Measurements from ENCODE around the gene JOSD1. TPM values are rescaled to one million over a fixed set of nuclear protein-coding genes. Genes with fewer than 3 reads are reported as not detected.

JOSD1 gene
- total and polyA plus RNA-seq, 9 of the 15 experiments (the other 6 are each of a cell fraction or from before 2014, with no cell fraction given), result 8.9 to 39.1 (median 30.4) TPM

- peak; percentile 82 for TF ChIP-seq HMGN3 (IDR thresholded peaks at IDR 0.05; ENCODE audit: borderline replicate concordance, extremely low read depth, insufficient read length, low read depth, low read length)
- TF ChIP-seq SRSF3 (IDR thresholded peaks at IDR 0.05; ENCODE audit: insufficient read depth, low read length), result no peak
- TF ChIP-seq CBFA2T2 (conservative IDR thresholded peaks at IDR 0.05), result no peak
- 0 out of 2 replicates have a peak, but pooled peaks have one; percentile 34 for TF ChIP-seq SMARCA4 (IDR thresholded peaks at IDR 0.05)
- no peak; the same call in 1 of the 2 replicates for TF ChIP-seq C11orf30 (IDR thresholded peaks at IDR 0.05; ENCODE audit: low read depth)
- no peak for TF ChIP-seq SMAD2 (IDR thresholded peaks at IDR 0.05; ENCODE audit: low read depth, low read length)
- TF ChIP-seq, protein P1, sequence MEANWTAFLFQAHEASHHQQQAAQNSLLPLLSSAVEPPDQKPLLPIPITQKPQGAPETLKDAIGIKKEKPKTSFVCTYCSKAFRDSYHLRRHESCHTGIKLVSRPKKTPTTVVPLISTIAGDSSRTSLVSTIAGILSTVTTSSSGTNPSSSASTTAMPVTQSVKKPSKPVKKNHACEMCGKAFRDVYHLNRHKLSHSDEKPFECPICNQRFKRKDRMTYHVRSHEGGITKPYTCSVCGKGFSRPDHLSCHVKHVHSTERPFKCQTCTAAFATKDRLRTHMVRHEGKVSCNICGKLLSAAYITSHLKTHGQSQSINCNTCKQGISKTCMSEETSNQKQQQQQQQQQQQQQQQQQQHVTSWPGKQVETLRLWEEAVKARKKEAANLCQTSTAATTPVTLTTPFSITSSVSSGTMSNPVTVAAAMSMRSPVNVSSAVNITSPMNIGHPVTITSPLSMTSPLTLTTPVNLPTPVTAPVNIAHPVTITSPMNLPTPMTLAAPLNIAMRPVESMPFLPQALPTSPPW (CRISPR knock-in tag; IDR thresholded peaks at IDR 0.05), result peak; percentile 89
- TF ChIP-seq PYGO2 (tag; IDR thresholded peaks at IDR 0.05), result no peak
- no peak for TF ChIP-seq PHF20 (IDR thresholded peaks at IDR 0.05; ENCODE audit: partially characterized antibody)
- no peak for TF ChIP-seq CC2D1A (IDR thresholded peaks at IDR 0.05)
- no peak for TF ChIP-seq PHB2 (IDR thresholded peaks at IDR 0.05; ENCODE audit: low read depth)
- TF ChIP-seq ZFX (CRISPR knock-in tag; IDR thresholded peaks at IDR 0.05), result peak; percentile 88
- no peak for TF ChIP-seq NCOA4 (IDR thresholded peaks at IDR 0.05; ENCODE audit: partially characterized antibody)
- peak; percentile 88 to 98 for TF ChIP-seq MAZ (CRISPR knock-in tag; conservative IDR thresholded peaks at IDR 0.05 in 1 of 2, IDR thresholded peaks at IDR 0.05 in 1 of 2)
- TF ChIP-seq SAFB (IDR thresholded peaks at IDR 0.05; ENCODE audit: borderline replicate concordance, low read depth, low read length), result no peak
- no peak for TF ChIP-seq CBX3 (IDR thresholded peaks at IDR 0.05; ENCODE audit: borderline replicate concordance in 1 of 2, low read length in 2 of 2)
- TF ChIP-seq CTCF (IDR thresholded peaks at IDR 0.05 in 2 of 3, conservative IDR thresholded peaks at IDR 0.05 in 1 of 3; ENCODE audit: insufficient read depth in 2 of 3, low read depth in 1 of 3, low read length in 3 of 3), result no peak; a peak in 1 of 6 replicates
- no peak for TF ChIP-seq ADNP (tag; IDR thresholded peaks at IDR 0.05)
- no peak for TF ChIP-seq BRF2 (IDR thresholded peaks at IDR 0.05; ENCODE audit: borderline replicate concordance, insufficient read depth, insufficient read length)
- no peak for TF ChIP-seq TAL1 (IDR thresholded peaks at IDR 0.05)
- no peak for TF ChIP-seq KLF16 (IDR thresholded peaks at IDR 0.05)
- TF ChIP-seq FUS (optimal IDR thresholded peaks at IDR 0.05; ENCODE audit: low read depth, low read length), result no peak
- no peak for TF ChIP-seq NR2C1 (IDR thresholded peaks at IDR 0.05)
- no peak for TF ChIP-seq NR2C1 (tag; IDR thresholded peaks at IDR 0.05)
- TF ChIP-seq NFXL1 (CRISPR knock-in tag; IDR thresholded peaks at IDR 0.05), result no peak
- TF ChIP-seq FIP1L1 (IDR thresholded peaks at IDR 0.05; ENCODE audit: low read depth, low read length, poor library complexity, severe bottlenecking), result peak; percentile 90
These were observed at the start of gene JOSD1 (continued) for GRCh38 chr22:38700789-38701628.

Measured in K562 (cell line).